ENCODE data around the gene AQP12B.

Gene AQP12B

DNA sequence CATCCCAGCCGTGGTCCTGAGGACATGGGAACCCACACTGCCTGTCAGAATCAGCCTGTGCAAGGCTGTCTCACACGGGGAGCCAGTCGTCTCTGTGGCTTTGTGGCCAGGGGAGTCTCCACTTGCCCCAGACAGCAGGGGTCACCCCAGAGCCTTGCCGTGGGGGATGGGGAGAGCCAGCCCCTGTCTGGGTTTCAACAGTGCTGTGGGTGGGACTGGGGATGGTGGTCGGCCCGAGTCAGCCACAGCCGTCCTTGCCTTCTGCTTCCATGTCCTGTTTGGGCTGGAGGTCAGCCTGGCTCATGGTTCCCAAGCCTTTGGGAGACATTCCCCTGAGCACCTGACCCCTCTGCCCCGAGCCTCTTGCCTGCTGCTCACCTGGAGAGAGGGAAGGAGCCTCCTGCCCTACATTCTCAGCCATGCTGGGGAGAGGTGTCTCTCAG is 37.8 kb downstream of the AQP12B start:
- no peak for FAIRE-seq
- no peak for DNase-seq (ENCODE audit: insufficient read length, low spot score)
- TF ChIP-seq SPI1 (IDR thresholded peaks at IDR 0.05; ENCODE audit: low read depth, low read length) (no peak), POLR2A (IDR thresholded peaks at IDR 0.05; ENCODE audit: low read depth, low read length) (no peak), POU2F2 (IDR thresholded peaks at IDR 0.05; ENCODE audit: low read depth, low read length) (no peak), PAX5 (IDR thresholded peaks at IDR 0.05; ENCODE audit: insufficient read depth, low read length, severe bottlenecking) (no peak), POLR2AphosphoS5 (IDR thresholded peaks at IDR 0.05; ENCODE audit: low read depth, low read length) (no peak), TAF1 (IDR thresholded peaks at IDR 0.05; ENCODE audit: low read depth, low read length) (no peak)

DNA sequence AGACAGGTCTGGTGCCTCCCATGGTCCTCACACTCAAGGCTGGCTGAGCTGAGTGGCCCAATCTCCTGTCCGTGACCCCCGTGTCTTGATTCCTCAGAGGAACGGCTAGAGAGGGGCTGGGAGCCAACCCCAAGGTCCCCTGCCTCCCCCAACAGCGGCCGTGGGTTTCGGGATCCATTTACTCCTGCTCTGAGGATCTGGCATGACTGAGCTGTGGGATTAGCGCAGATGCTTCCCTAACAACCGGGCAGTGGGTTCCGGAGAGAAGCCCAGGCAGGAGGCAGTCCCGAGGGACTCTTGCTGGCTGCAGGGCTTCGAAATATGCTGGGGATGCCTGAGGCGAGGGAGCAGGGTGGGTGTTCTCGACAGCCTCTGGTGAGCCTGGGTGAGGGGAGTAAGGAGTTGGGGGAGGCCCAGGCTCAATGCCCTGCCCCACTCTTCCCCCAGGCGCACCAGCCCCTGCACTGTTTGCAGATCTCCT is 38.5 kb downstream of the AQP12B start:
- DNase-seq (ENCODE audit: insufficient read length, low spot score) (no peak), FAIRE-seq (no peak)
- TF ChIP-seq PAX5 (IDR thresholded peaks at IDR 0.05; ENCODE audit: insufficient read depth, low read length, severe bottlenecking) (no peak), TAF1 (IDR thresholded peaks at IDR 0.05; ENCODE audit: low read depth, low read length) (no peak), POLR2AphosphoS5 (IDR thresholded peaks at IDR 0.05; ENCODE audit: low read depth, low read length) (no peak), POU2F2 (IDR thresholded peaks at IDR 0.05; ENCODE audit: low read depth, low read length) (no peak), POLR2A (IDR thresholded peaks at IDR 0.05; ENCODE audit: low read depth, low read length) (no peak), SPI1 (IDR thresholded peaks at IDR 0.05; ENCODE audit: low read depth, low read length) (no peak)

DNA sequence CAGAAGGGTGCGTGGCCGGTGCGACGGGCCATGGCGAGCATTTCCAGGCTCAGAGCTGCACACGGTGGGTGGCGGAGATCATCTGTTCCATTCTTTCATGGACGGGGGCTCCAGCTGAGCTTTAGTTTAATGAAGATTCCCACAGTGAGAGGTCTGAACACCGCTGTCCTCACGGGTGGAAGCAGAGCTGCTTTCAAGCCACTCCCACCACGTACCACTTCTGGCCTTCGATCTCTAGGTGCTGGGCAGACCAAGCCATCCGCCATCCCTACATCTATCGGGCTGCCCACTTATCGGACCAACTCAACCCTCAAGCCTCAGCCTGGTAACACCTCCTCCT is 38.9 kb downstream of the AQP12B start:
- TF ChIP-seq PAX5 (IDR thresholded peaks at IDR 0.05; ENCODE audit: insufficient read depth, low read length, severe bottlenecking) (no peak), POU2F2 (IDR thresholded peaks at IDR 0.05; ENCODE audit: low read depth, low read length) (no peak), TAF1 (IDR thresholded peaks at IDR 0.05; ENCODE audit: low read depth, low read length) (no peak), SPI1 (IDR thresholded peaks at IDR 0.05; ENCODE audit: low read depth, low read length) (no peak), POLR2AphosphoS5 (IDR thresholded peaks at IDR 0.05; ENCODE audit: low read depth, low read length) (no peak), POLR2A (IDR thresholded peaks at IDR 0.05; ENCODE audit: low read depth, low read length) (no peak)
- DNase-seq (ENCODE audit: insufficient read length, low spot score) (no peak), FAIRE-seq (no peak)

DNA sequence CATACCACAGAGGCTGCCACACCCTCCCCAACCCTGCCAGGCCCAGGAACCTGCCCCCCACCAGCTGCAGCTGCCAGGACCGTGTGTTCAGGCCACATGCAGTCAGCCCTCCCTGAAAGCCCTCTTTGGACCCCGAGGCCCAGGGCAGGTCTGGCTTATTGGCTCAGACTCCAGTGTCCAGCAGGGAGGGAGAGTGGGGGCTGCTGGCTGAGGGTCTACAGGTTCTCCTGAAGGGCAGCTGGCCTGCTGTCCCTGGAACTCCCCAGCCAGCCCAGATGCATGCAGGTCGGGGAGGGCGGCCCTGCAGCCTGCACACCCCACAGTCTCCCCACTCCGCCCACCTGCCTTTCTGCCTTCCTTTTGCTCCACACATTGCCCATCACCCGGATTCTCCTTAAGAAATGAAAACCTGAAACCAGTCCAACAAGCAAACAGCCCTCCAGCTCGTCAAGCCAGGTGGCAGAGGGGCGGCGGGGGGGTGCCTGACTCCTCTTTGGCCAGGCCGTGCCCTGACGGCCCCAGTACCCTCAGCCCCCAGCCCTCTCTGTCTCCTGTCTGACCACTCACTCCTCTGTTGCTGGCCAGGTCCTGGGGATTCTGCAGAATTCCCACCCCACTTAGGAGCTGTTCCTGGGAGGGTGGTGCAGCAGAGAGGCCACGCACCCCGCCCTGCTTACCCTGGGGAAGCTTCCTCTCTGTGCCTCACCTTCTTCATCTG is 39.4 kb downstream of the AQP12B start:
- DNase-seq (ENCODE audit: insufficient read length, low spot score), result no peak
- FAIRE-seq, result no peak
- no peak for TF ChIP-seq POLR2A (IDR thresholded peaks at IDR 0.05; ENCODE audit: low read depth, low read length)
- no peak for TF ChIP-seq POU2F2 (IDR thresholded peaks at IDR 0.05; ENCODE audit: low read depth, low read length)
- TF ChIP-seq POLR2AphosphoS5 (IDR thresholded peaks at IDR 0.05; ENCODE audit: low read depth, low read length), result no peak
- no peak for TF ChIP-seq SPI1 (IDR thresholded peaks at IDR 0.05; ENCODE audit: low read depth, low read length)
- TF ChIP-seq TAF1 (IDR thresholded peaks at IDR 0.05; ENCODE audit: low read depth, low read length), result no peak

DNA sequence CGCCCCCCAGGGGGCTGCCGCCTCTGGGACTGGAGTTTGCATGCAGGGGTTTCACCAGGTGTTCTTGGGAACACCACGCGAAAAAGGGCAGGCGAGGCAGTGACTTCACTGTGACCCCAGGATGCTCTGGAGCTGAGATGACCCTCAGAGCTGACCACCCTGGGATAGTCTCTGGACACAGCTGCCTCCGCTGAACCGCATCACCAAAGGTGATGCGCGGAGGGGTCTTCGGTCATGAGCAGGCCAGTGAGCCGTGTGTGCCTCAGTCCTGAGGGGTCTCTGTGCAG is 39.9 kb downstream of the AQP12B start:
- TF ChIP-seq POU2F2 (IDR thresholded peaks at IDR 0.05; ENCODE audit: low read depth, low read length) (no peak), SPI1 (IDR thresholded peaks at IDR 0.05; ENCODE audit: low read depth, low read length) (no peak), POLR2A (IDR thresholded peaks at IDR 0.05; ENCODE audit: low read depth, low read length) (no peak), PAX5 (IDR thresholded peaks at IDR 0.05; ENCODE audit: insufficient read depth, low read length, severe bottlenecking) (no peak), TAF1 (IDR thresholded peaks at IDR 0.05; ENCODE audit: low read depth, low read length) (no peak), POLR2AphosphoS5 (IDR thresholded peaks at IDR 0.05; ENCODE audit: low read depth, low read length) (no peak)
- no peak for DNase-seq (ENCODE audit: insufficient read length, low spot score)
- no peak for FAIRE-seq

DNA sequence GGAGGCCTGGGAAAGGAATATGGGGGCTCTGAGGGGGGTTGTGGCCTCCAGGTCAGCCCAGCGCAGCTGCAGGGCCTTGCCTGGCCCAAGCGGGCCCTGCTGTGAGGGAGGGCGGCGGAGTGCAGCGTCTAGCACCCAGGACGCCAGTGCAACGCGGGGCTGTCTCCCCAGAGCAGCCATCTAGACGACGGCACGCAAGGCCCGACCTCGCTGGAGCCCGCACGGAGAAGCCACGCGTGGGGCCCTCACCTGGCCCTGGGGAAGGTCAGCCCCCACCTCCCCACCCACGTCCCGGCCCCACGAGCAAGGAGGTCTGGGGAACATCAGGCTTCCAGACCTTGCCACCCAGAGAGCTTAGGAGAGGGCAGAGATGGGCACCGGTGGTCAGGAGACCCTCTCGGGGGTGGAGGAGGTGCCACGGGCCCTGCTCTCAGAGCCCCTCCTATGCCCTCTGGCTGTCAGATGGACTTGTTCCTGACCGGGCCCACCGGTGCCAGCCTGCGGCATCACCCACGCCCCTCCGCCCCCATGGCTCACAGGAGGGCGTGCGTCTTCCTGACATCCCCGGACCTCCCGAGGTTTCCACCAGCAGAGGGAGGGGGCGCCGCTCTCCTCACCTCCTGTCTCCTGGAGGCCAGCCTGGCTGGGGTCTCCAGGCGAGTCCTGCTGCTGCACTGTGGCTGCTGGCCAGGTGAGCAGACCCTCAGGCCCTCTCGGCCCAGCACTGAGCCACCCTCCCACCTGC is 40.5 kb downstream of the AQP12B start:
- DNase-seq (ENCODE audit: insufficient read length, low spot score) (no peak), FAIRE-seq (no peak)
- TF ChIP-seq POLR2A (IDR thresholded peaks at IDR 0.05; ENCODE audit: low read depth, low read length) (no peak), POU2F2 (IDR thresholded peaks at IDR 0.05; ENCODE audit: low read depth, low read length) (no peak), POLR2AphosphoS5 (IDR thresholded peaks at IDR 0.05; ENCODE audit: low read depth, low read length) (no peak), PAX5 (IDR thresholded peaks at IDR 0.05; ENCODE audit: insufficient read depth, low read length, severe bottlenecking) (no peak), SPI1 (IDR thresholded peaks at IDR 0.05; ENCODE audit: low read depth, low read length) (no peak), TAF1 (IDR thresholded peaks at IDR 0.05; ENCODE audit: low read depth, low read length) (no peak)

DNA sequence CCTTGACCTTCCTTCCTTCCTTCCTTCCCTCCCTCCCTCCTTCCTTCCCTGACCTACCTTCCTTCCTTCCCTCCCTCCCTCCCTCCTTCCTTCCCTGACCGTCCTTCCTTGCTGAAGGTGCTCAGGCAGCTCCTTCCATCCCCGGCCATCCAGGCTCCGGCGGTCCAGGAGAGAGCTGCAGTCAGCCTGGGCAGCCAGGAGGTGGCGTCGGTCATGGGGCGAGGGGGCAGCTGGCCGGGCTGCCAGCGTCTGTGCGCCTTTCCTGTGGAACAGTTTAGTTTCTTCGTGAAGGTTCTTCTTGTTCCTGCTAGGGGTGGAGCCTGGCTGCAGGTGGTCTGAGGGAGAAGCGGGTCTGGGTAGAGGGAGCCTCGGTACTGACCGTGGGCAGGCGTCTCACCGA is 41.7 kb downstream of the AQP12B start:
- DNase-seq (ENCODE audit: insufficient read length, low spot score) (no peak), FAIRE-seq (no peak)
- TF ChIP-seq POLR2A (IDR thresholded peaks at IDR 0.05; ENCODE audit: low read depth, low read length) (no peak), POLR2AphosphoS5 (IDR thresholded peaks at IDR 0.05; ENCODE audit: low read depth, low read length) (no peak), SPI1 (IDR thresholded peaks at IDR 0.05; ENCODE audit: low read depth, low read length) (no peak), TAF1 (IDR thresholded peaks at IDR 0.05; ENCODE audit: low read depth, low read length) (no peak), POU2F2 (IDR thresholded peaks at IDR 0.05; ENCODE audit: low read depth, low read length) (no peak), PAX5 (IDR thresholded peaks at IDR 0.05; ENCODE audit: insufficient read depth, low read length, severe bottlenecking) (no peak)

DNA sequence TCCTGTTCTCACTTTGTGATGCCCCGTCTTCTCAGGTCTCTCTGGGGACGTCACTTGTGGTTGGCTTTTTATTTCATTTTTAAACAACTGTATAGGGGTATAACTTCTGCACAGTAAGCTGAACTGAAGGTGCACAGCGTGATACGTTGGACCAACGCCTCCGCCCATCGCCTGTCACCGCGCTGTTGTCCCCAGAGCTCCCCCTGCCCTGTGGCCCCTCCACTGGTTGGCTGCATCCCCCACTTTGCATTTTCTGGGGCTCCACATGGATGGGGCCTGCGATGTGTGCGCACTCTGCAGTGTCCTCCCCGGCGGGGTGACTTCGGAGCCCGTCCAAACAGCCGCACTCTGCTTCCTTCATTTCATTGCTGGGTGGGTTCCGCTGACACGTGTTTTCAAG is 43.1 kb downstream of the AQP12B start:
- no peak for DNase-seq (ENCODE audit: insufficient read length, low spot score)
- TF ChIP-seq POLR2A (IDR thresholded peaks at IDR 0.05; ENCODE audit: low read depth, low read length) (no peak), SPI1 (IDR thresholded peaks at IDR 0.05; ENCODE audit: low read depth, low read length) (no peak), PAX5 (IDR thresholded peaks at IDR 0.05; ENCODE audit: insufficient read depth, low read length, severe bottlenecking) (no peak), POLR2AphosphoS5 (IDR thresholded peaks at IDR 0.05; ENCODE audit: low read depth, low read length) (no peak), TAF1 (IDR thresholded peaks at IDR 0.05; ENCODE audit: low read depth, low read length) (no peak), POU2F2 (IDR thresholded peaks at IDR 0.05; ENCODE audit: low read depth, low read length) (no peak)
- no peak for FAIRE-seq

DNA sequence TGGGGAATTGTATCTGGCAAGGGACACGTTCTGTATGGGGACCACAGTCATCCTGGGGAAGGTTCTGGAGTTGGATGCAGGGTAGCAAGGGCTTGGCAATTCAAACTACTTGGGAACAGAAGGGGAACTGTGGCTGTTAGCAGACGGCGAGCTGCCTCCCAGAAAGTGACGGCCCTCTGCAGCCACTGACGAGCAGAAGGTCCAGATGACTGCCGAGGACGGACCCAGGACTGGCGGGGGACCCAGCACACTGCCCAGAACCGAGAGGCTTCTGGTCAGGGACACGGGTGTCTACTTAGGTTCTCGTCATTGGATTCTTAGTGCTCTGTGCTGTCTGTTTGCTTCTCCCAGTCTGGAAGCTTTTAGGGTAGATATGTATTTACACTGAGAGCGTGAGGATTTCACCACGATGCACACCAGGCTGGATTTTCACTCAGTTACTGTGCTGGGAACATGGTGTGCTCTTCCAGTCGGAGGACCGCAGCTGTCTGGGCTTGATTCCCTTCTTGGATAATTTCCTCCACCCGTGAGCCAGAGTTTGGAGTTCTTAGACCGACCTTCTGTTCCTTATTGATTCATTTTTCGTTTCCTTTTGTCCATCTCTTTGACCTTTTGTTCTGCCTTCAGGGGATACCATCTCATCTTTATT is 44.0 kb downstream of the AQP12B start:
- TF ChIP-seq TAF1 (IDR thresholded peaks at IDR 0.05; ENCODE audit: low read depth, low read length) (no peak), POLR2AphosphoS5 (IDR thresholded peaks at IDR 0.05; ENCODE audit: low read depth, low read length) (no peak), SPI1 (IDR thresholded peaks at IDR 0.05; ENCODE audit: low read depth, low read length) (no peak), PAX5 (IDR thresholded peaks at IDR 0.05; ENCODE audit: insufficient read depth, low read length, severe bottlenecking) (no peak), POU2F2 (IDR thresholded peaks at IDR 0.05; ENCODE audit: low read depth, low read length) (no peak), POLR2A (IDR thresholded peaks at IDR 0.05; ENCODE audit: low read depth, low read length) (no peak)
- DNase-seq (ENCODE audit: insufficient read length, low spot score) (no peak), FAIRE-seq (no peak)

All from GM12891 (cell line).